ENCODE measurements around the gene SSMEM1.

DNA sequence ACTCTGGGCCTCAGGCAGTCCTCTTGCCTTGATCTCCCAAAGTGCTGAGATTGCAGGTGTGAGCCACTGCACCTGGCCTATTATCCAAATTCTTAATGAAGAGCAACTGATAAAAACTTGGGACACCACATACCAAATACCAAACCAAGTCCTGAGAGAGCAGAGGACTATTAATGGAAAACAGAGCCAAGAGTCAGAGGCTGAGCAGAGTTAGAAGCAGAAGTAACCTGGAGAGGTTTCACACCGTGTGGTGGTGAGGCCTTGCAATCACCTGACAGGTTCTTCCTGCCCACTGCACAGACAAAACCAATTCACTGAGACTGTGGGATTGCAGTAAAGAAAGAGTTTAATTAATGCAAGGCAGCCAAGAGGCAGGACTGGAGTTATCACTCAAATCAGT is 16.0 kb downstream of the SSMEM1 start:
- TF ChIP-seq EZH2 (optimal IDR thresholded peaks at IDR 0.05; ENCODE audit: low read depth, low read length), result no peak
- TF ChIP-seq, protein P1, sequence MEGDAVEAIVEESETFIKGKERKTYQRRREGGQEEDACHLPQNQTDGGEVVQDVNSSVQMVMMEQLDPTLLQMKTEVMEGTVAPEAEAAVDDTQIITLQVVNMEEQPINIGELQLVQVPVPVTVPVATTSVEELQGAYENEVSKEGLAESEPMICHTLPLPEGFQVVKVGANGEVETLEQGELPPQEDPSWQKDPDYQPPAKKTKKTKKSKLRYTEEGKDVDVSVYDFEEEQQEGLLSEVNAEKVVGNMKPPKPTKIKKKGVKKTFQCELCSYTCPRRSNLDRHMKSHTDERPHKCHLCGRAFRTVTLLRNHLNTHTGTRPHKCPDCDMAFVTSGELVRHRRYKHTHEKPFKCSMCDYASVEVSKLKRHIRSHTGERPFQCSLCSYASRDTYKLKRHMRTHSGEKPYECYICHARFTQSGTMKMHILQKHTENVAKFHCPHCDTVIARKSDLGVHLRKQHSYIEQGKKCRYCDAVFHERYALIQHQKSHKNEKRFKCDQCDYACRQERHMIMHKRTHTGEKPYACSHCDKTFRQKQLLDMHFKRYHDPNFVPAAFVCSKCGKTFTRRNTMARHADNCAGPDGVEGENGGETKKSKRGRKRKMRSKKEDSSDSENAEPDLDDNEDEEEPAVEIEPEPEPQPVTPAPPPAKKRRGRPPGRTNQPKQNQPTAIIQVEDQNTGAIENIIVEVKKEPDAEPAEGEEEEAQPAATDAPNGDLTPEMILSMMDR (IDR thresholded peaks at IDR 0.05; ENCODE audit: low read length), result no peak
- no peak for TF ChIP-seq EZH2phosphoT487 (IDR thresholded peaks at IDR 0.05; ENCODE audit: low read length)

Measured in MM.1S (cell line).